Motor neuron (in vitro differentiated cells): ENCODE data around the gene NPW. TPM values are rescaled to one million over a fixed set of nuclear protein-coding genes. Genes with fewer than 3 reads are reported as not detected.

Experiments used
- ATAC-seq, 8 experiments: fragments of 200-7000 bp; cut with Tn5 transposase; replicated peaks in 6 of 8; 2 replicates each; pipeline ENCODE4 v1.8.0; 2021; ENCODE audit warnings: mild to moderate bottlenecking in 8 of 8, moderate library complexity in 8 of 8
- H3K27ac ChIP-seq, 2 donors: fragments of 250-450 bp; sonication (Bioruptor Pico); 2 replicates each; pipeline ENCODE4 v1.9.0; 2021; ENCODE audit warnings: antibody characterized with exemption in 2 of 2, mild to moderate bottlenecking in 2 of 2, moderate library complexity in 1 of 2
- H3K4me1 ChIP-seq, 2 donors: fragments of 250-450 bp; sonication (Bioruptor Pico); replicated peaks in 1 of 2; 2 replicates each; pipeline ENCODE4 v1.6.1; 2021; ENCODE audit warnings: antibody characterized with exemption in 2 of 2, mild to moderate bottlenecking in 2 of 2, moderate library complexity in 1 of 2
- H3K4me3 ChIP-seq, 5 donors: fragments of 250-450 bp; sonication (Bioruptor Pico); 2 replicates each; pipeline ENCODE4 v1.9.0; 2021; ENCODE audit warnings: antibody characterized with exemption in 5 of 5, mild to moderate bottlenecking in 5 of 5, moderate library complexity in 4 of 5
- WGBS, 10 experiments: fragments of 450-650 bp; shearing (Covaris generic); methylation state at CpG; one replicate each; pipeline ENCODE4 v1.0.0; 2022; 5-methylcytosine and 5-hydroxymethylcytosine counted together
- in situ Hi-C, 9 experiments: fragments of 400-800 bp; cut with MboI; loops; one replicate each; pipeline ENCODE4 v1.15.0; 2021; ENCODE audit warnings: low sequenced_read_pairs in 9 of 9, low pct_unique_long_range_greater_than_20kb in 2 of 9; ENCODE audit not compliant: unreplicated experiment in 9 of 9
- total RNA-seq, 8 experiments: library from RNA; unstranded; fragments of 300-600 nt; gene quantifications; 2 replicates each; pipeline versions ENCODE4 v1.2.3 to v1.2.4, GENCODE V29; 2022

Gene NPW
- total RNA-seq, 8 experiments from 2014 or later = 0.27 to 1.7 (median 0.92) TPM; not detected in 3

- Histone ChIP-seq H3K4me3 (no peak overlapping the region), H3K4me1 (peaks cover 25 to 31% of the 10 kb centered on the region in 2 donors), H3K27ac (no peak overlapping the region)
- ATAC-seq = no peak
- in situ Hi-C loops = loop anchor here in 1 of 9 experiments (25.0 kb wide), 1 partner anchor 100 kb away; the partner anchor contains the start of genes PKD1 and RAB26
- 90 to 100% methylated on average over 1 to 2 of the region's 15 CpGs; no CpG with 5 or more reads in 8 of the 10 experiments for WGBS, 10 experiments
These were observed 17.5 kb downstream of the NPW start for GRCh38 chr16:2037115-2037514.

GRCh38 chr16:2037647-2038381 lies 18.2 kb downstream of the NPW start:
- in situ Hi-C loops = loop anchor here in 1 of 9 experiments (25.0 kb wide), 1 partner anchor 99 kb away; the partner anchor contains the start of genes PKD1 and RAB26
- 60 to 100% (median 76%) methylated on average over 1 to 10 of the region's 29 CpGs; no CpG with 5 or more reads in 6 of the 10 experiments for WGBS, 10 experiments
- no peak for ATAC-seq
- H3K4me3 ChIP-seq = no peak overlapping the region
- peak overlapping the region in 1 of 2 donors; percentile 28 for H3K27ac ChIP-seq
- peaks cover 25 to 36% of the 10 kb centered on the region in 2 donors for H3K4me1 ChIP-seq

- in situ Hi-C loops = loop anchor here in 1 of 9 experiments (25.0 kb wide), 1 partner anchor 99 kb away; the partner anchor contains the start of genes PKD1 and RAB26
- Histone ChIP-seq H3K4me3 (no peak overlapping the region), H3K4me1 (peaks cover 25 to 36% of the 10 kb centered on the region in 2 donors), H3K27ac (peak overlapping the region in 1 of 2 donors; percentile 59)
- whole genome bisulfite sequencing, 10 experiments = 56 to 85% (median 70%) methylated on average over 2 to 15 of the region's 41 CpGs; no CpG with 5 or more reads in 7 of the 10 experiments
- ATAC-seq = no peak
These were observed 19.0 kb downstream of the NPW start for GRCh38 chr16:2038382-2039231.

- H3K4me1 ChIP-seq = peaks cover 25 to 36% of the 10 kb centered on the region in 2 donors
- peak overlapping the region; percentile 44 to 74 for H3K27ac ChIP-seq
- in situ Hi-C loops = loop anchor here in 1 of 9 experiments (25.0 kb wide), 1 partner anchor 98 kb away; the partner anchor contains the start of genes PKD1 and RAB26
- WGBS, 10 experiments = 0 to 63% methylated on average over 2 to 5 of the region's 29 CpGs; no CpG with 5 or more reads in 8 of the 10 experiments
- no peak overlapping the region for H3K4me3 ChIP-seq
- ATAC-seq = peak; percentile 41 to 82 (median 60)
These were observed 19.9 kb downstream of the NPW start for GRCh38 chr16:2039274-2040031.

GRCh38 chr16:2040041-2040786 lies 20.6 kb downstream of the NPW start:
- Histone ChIP-seq H3K4me3 (no peak overlapping the region), H3K4me1 (peaks cover 25 to 36% of the 10 kb centered on the region in 2 donors), H3K27ac (peak overlapping the region; percentile 44 to 74)
- in situ Hi-C loops = loop anchor here in 1 of 9 experiments (25.0 kb wide), 1 partner anchor 97 kb away; the partner anchor contains the start of genes PKD1 and RAB26
- 87 to 100% methylated on average over 1 to 3 of the region's 24 CpGs; no CpG with 5 or more reads in 8 of the 10 experiments for WGBS, 10 experiments
- ATAC-seq = peak in 1 of 8 experiments; percentile 4

GRCh38 chr16:2040787-2041522 lies 21.4 kb downstream of the NPW start:
- peak overlapping the region in 1 of 2 donors; percentile 74 for H3K27ac ChIP-seq
- in situ Hi-C loops = loop anchor here in 1 of 9 experiments (25.0 kb wide), 1 partner anchor 96 kb away; the partner anchor contains the start of genes PKD1 and RAB26
- H3K4me1 ChIP-seq = peaks cover 20 to 30% of the 10 kb centered on the region in 2 donors
- no peak overlapping the region for H3K4me3 ChIP-seq
- WGBS, 10 experiments = 60 to 91% (median 77%) methylated on average over 2 to 12 of the region's 20 CpGs; no CpG with 5 or more reads in 5 of the 10 experiments
- no peak for ATAC-seq

GRCh38 chr16:2042171-2042985 lies 22.8 kb downstream of the NPW start:
- Histone ChIP-seq H3K4me3 (no peak overlapping the region), H3K27ac (no peak overlapping the region), H3K4me1 (peaks cover 24 to 27% of the 10 kb centered on the region in 2 donors)
- in situ Hi-C loops = loop anchor here in 1 of 9 experiments (25.0 kb wide), 1 partner anchor 95 kb away; the partner anchor contains the start of genes PKD1 and RAB26
- no peak for ATAC-seq
- 80 to 100% methylated on average over 1 to 2 of the region's 22 CpGs; no CpG with 5 or more reads in 8 of the 10 experiments for WGBS, 10 experiments

GRCh38 chr16:2042986-2043666 lies 23.5 kb downstream of the NPW start:
- no peak for ATAC-seq
- in situ Hi-C loops = loop anchor here in 1 of 9 experiments (25.0 kb wide), 1 partner anchor 94 kb away; the partner anchor contains the start of genes PKD1 and RAB26
- 80 to 100% (median 91%) methylated on average over 1 to 6 of the region's 11 CpGs; no CpG with 5 or more reads in 6 of the 10 experiments for WGBS, 10 experiments
- H3K4me3 ChIP-seq = no peak overlapping the region
- no peak overlapping the region for H3K27ac ChIP-seq
- peaks cover 24 to 27% of the 10 kb centered on the region in 2 donors for H3K4me1 ChIP-seq

- 80 to 100% methylated on average over 1 to 3 of the region's 26 CpGs; no CpG with 5 or more reads in 8 of the 10 experiments for WGBS, 10 experiments
- ATAC-seq = no peak
- in situ Hi-C loops = loop anchor here in 1 of 9 experiments (25.0 kb wide), 1 partner anchor 93 kb away; the partner anchor contains the start of genes PKD1 and RAB26
- Histone ChIP-seq H3K4me1 (peaks cover 23 to 28% of the 10 kb centered on the region in 2 donors), H3K27ac (no peak overlapping the region), H3K4me3 (no peak overlapping the region)
These were observed 24.3 kb downstream of the NPW start for GRCh38 chr16:2043667-2044451.
